Measurements from ENCODE around the gene FBLN2. TPM values are rescaled to one million over a fixed set of nuclear protein-coding genes. Genes with fewer than 3 reads are reported as not detected.

The FBLN2 gene
- total and polyA plus RNA-seq, 10 of the 15 experiments (the other 5 are each of a cell fraction or from before 2014, with no cell fraction given), result 0.03 to 0.41 (median 0.12) TPM; not detected in 2

GRCh38 chr3:13615019-13615528 is 66.1 kb downstream of the FBLN2 start:
- H3K4me3 ChIP-seq, result no peak overlapping the region
- intact Hi-C loops (cut with micrococcal nuclease; ENCODE audit: unreplicated experiment) (no loop called here), in situ Hi-C loops (cut with MboI) (no loop called here)
- ChIA-PET SMC1A (ENCODE audit: uncharacterized antibody, unreplicated experiment) (no interaction called here), RAD21 (ENCODE audit: unreplicated experiment) (no interaction called here), CTCF (no interaction called here), POLR2A (no interaction called here)
- WGBS (ENCODE audit: insufficient coverage, insufficient replicate concordance, low lambda C conversion rate, missing lambda C conversion rate), result 0% methylated on average over 4 of the region's 4 CpGs
- FAIRE-seq, result no peak
- TF ChIP-seq JUND (IDR thresholded peaks at IDR 0.05; ENCODE audit: low read depth, low read length), result no peak
- TF ChIP-seq BACH1 (IDR thresholded peaks at IDR 0.05; ENCODE audit: borderline replicate concordance), result no peak
- TF ChIP-seq, protein P1, sequence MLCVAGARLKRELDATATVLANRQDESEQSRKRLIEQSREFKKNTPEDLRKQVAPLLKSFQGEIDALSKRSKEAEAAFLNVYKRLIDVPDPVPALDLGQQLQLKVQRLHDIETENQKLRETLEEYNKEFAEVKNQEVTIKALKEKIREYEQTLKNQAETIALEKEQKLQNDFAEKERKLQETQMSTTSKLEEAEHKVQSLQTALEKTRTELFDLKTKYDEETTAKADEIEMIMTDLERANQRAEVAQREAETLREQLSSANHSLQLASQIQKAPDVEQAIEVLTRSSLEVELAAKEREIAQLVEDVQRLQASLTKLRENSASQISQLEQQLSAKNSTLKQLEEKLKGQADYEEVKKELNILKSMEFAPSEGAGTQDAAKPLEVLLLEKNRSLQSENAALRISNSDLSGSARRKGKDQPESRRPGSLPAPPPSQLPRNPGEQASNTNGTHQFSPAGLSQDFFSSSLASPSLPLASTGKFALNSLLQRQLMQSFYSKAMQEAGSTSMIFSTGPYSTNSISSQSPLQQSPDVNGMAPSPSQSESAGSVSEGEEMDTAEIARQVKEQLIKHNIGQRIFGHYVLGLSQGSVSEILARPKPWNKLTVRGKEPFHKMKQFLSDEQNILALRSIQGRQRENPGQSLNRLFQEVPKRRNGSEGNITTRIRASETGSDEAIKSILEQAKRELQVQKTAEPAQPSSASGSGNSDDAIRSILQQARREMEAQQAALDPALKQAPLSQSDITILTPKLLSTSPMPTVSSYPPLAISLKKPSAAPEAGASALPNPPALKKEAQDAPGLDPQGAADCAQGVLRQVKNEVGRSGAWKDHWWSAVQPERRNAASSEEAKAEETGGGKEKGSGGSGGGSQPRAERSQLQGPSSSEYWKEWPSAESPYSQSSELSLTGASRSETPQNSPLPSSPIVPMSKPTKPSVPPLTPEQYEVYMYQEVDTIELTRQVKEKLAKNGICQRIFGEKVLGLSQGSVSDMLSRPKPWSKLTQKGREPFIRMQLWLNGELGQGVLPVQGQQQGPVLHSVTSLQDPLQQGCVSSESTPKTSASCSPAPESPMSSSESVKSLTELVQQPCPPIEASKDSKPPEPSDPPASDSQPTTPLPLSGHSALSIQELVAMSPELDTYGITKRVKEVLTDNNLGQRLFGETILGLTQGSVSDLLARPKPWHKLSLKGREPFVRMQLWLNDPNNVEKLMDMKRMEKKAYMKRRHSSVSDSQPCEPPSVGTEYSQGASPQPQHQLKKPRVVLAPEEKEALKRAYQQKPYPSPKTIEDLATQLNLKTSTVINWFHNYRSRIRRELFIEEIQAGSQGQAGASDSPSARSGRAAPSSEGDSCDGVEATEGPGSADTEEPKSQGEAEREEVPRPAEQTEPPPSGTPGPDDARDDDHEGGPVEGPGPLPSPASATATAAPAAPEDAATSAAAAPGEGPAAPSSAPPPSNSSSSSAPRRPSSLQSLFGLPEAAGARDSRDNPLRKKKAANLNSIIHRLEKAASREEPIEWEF (IDR thresholded peaks at IDR 0.05; ENCODE audit: insufficient replicate concordance, low read depth, low read length), result no peak
- no peak for TF ChIP-seq CEBPB (IDR thresholded peaks at IDR 0.05; ENCODE audit: borderline replicate concordance in 1 of 2, low read depth in 2 of 2, low read length in 2 of 2)
- TF ChIP-seq, protein P2, sequence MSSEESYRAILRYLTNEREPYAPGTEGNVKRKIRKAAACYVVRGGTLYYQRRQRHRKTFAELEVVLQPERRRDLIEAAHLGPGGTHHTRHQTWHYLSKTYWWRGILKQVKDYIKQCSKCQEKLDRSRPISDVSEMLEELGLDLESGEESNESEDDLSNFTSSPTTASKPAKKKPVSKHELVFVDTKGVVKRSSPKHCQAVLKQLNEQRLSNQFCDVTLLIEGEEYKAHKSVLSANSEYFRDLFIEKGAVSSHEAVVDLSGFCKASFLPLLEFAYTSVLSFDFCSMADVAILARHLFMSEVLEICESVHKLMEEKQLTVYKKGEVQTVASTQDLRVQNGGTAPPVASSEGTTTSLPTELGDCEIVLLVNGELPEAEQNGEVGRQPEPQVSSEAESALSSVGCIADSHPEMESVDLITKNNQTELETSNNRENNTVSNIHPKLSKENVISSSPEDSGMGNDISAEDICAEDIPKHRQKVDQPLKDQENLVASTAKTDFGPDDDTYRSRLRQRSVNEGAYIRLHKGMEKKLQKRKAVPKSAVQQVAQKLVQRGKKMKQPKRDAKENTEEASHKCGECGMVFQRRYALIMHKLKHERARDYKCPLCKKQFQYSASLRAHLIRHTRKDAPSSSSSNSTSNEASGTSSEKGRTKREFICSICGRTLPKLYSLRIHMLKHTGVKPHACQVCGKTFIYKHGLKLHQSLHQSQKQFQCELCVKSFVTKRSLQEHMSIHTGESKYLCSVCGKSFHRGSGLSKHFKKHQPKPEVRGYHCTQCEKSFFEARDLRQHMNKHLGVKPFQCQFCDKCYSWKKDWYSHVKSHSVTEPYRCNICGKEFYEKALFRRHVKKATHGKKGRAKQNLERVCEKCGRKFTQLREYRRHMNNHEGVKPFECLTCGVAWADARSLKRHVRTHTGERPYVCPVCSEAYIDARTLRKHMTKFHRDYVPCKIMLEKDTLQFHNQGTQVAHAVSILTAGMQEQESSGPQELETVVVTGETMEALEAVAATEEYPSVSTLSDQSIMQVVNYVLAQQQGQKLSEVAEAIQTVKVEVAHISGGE (CRISPR knock-in tag; IDR thresholded peaks at IDR 0.05), result no peak
- H3K4me1 ChIP-seq (ENCODE audit: control insufficient read depth, insufficient read depth, low read length), result no peaks in the 10 kb centered on the region
- no peak overlapping the region for H3K4me2 ChIP-seq (ENCODE audit: control insufficient read depth, insufficient read depth)
- BruUV-seq (replicated peaks), result no TSS peak
- no peaks in the 10 kb centered on the region for H3K27me3 ChIP-seq (replicated peaks in 1 of 2; ENCODE audit: control insufficient read depth in 2 of 2, insufficient read depth in 2 of 2, low read length in 1 of 2)
- no peak overlapping the region for H3K9ac ChIP-seq (ENCODE audit: control insufficient read depth, insufficient read depth, low read length)
- H3K27ac ChIP-seq (ENCODE audit: control insufficient read depth, insufficient read depth), result no peak overlapping the region
- ATAC-seq, result no peak
- no peaks in the 10 kb centered on the region for H3K9me3 ChIP-seq (replicated peaks; ENCODE audit: control insufficient read depth, insufficient read depth, low read length)
- no peaks in the 10 kb centered on the region for H4K20me1 ChIP-seq (ENCODE audit: control insufficient read depth, insufficient read depth)
- no peaks in the 10 kb centered on the region for H3K36me3 ChIP-seq (ENCODE audit: control insufficient read depth in 2 of 2, insufficient read depth in 2 of 2, low read length in 1 of 2)
- no peak overlapping the region for H2AFZ ChIP-seq (ENCODE audit: control insufficient read depth, low read depth, low read length)
- no peaks in the 10 kb centered on the region for H3K79me2 ChIP-seq (ENCODE audit: control insufficient read depth, insufficient read depth, low read length)
- no peak for DNase-seq (ENCODE audit: low read depth, low spot score)

All from GM12878 (cell line).